GM20431 (cell line): ENCODE measurements around the gene GARIN5A.

ENCODE experiments used
- in situ Hi-C: fragments of 300-500 bp; cut with MseI, MboI; formaldehyde crosslinking; loops from one replicate; pipeline ENCODE4 v1.15.0; 2020; ENCODE audit warnings: low sequenced_read_pairs; ENCODE audit not compliant: unreplicated experiment

GARIN5A gene

DNA sequence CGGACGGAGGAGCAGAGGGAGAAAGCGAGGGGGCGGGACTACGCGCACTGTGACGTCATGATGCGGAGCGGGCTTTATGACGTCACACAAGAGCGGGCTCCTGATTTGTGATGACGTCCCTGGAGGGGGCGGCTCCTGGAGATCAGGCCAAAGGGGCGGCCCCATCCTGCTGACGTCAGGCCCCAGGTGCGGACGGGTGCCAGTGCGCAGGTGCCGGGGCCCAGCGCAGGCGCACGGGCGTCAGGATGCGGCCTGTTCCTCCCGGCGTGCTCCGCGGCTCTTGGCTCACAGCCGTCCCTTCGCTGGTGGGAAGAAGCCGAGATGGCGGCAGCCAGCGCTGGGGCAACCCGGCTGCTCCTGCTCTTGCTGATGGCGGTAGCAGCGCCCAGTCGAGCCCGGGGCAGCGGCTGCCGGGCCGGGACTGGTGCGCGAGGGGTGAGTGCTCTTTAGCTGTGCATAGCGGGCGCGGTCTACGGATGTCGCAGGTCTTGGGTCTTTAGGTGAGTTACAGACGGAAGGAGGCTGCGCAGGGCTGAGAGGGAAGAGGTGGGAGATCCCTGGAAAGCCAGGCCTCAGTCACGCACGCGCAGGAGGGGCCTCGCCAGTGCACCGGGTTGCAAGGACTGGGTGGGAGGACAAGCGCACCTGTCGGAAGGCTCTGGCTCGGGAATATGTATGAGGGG, at the start of gene GARIN5A, which contains the start of gene EMC10:
TSS of gene GARIN5A (minus strand) at position 625 of the 683 bp plus-strand sequence. CDS start at position 165, 460 bp downstream.
TSS of gene EMC10 (plus strand) at position 284 of the 683 bp plus-strand sequence. CDS start at position 322, 38 bp downstream.
- in situ Hi-C loops: no loop called here

DNA sequence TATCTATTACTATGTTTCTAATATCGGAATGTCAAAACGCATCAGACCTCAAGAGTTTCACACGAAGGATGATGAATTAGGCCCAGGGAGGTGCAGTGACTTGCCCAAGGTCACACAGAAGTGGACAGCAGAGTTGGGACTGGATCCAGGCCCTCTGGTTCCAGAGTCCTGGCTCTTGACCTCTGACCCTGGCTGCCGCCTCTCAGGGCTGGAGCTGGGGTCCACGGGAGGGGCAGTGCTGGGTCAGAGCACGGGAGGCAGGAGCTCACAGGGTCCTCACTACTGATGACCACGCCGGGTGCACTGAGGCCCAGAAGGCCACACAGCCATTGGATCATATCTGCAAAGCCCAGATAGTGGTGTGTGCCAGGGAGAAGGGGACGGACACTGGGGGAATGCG, 46.2 kb upstream of the GARIN5A start:
- in situ Hi-C loops: no loop called here

DNA sequence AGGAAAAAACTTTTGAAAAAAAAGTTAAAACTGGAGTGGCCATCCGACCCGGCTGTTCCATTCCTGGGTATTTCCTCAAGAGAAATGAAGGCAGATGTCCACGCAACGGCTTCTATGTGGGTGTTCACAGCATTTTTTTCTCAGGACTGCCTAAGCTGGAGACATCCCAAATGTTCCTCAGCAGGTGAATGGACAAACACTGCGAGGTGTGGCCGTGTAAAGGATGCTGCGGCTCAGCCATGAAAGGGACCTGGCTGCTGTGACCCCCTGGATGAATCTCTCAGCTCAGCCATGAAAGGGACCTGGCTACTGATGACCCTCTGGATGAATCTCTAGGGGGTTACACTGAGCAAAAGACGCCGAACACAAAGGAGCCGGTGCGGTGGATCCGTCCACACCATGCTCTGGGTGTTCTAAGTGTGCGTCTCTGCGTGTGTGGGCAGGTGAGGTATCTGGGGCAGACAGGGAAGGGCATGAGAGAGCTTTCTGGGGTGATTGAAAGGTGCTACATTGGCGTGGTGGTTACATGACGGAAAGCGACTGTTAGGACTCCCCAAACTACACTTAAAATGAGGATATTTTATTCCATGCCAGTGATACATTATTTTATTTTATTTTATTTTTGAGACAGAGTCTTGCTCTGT, 44.3 kb upstream of the GARIN5A start:
- in situ Hi-C loops: no loop called here

DNA sequence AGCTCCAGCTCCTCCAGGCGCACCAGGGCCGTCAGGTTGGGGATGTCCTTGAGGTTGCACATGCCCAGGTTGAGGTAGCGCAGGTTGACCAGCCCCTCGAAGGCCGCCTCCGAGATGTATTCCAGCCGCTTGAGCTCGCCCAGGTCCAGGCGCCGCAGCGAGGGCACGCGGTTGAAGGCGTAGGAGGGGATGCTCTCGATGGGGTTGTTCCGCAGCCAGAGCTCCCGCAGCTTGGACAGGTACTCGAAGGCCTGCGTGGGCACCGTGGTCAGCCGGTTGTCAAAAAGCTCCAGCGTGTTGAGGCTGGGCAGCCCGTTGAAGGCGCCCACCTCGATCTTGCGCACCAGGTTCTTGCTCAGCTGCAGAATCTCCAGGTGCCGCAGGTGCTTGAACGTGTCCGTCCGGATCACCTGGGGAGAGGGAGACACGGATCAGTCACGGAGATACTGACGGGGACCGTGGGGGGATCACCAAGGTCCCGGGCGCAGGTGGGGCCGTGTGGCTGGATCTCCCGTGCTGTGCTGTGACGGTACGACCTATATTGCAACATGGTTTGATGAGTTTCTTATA, 42.4 kb upstream of the GARIN5A start:
- in situ Hi-C loops: no loop called here

DNA sequence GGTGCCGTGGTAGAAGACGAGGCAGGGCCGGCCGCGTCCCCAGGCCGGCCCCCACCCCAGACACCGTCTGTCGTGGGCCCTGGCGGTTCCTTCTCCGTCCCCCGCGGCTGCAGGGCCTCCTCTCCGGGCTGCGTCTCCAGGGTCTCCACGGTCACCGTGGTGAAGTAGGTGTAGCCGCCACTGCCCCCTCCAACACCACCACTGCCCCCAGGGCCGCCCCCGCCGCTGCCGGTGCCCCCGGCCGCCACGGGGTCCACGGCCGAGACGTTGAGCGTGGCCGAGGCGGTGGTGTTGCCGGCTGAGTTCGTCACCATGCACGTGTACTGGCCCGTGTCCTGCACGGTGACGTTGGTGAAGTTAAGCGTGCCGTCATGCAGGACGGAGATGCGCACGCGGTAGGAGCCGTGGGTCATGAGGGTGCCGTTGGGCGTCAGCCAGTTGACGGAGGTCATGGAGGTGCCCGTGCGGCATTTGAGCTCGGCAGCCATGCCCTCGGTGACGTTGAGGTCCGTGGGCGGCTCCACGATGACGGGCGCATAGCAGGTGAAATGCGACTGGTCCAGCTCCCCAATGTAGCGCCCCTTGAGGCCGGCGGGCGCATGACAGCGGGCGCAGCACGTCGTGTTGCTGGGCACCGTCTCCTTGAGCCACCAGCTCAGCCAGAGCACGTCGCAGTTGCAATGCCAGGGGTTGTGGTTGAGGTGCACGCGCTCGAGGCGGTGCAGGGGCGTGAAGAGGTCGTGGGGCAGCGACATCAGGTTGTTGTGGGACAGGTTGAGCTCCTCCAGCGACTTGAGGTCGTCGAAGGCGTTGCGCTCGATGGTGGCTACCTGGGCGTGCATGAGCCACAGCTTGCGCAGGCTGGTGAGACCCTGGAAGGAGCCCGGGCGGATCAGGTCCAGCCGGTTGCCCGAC, 41.7 kb upstream of the GARIN5A start:
- in situ Hi-C loops: no loop called here

DNA sequence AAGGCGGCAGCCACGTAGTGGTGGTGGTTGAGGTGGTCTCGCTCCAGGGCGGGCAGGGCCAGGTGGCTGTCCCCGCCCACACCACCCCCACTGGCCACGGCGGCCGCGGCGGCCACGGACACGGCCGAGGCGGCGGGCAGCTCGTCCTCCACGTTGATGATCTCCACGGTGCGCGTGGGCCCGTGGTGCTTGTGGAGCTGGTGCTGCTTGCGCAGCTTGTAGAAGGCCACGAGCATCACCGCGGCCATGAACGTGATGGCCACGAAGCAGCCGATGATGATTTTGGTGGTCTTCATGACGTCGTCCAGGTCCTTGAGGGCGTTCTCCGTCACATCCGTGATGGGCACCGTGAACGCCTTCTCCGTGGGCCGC, 41.0 kb upstream of the GARIN5A start:
- in situ Hi-C loops: no loop called here

DNA sequence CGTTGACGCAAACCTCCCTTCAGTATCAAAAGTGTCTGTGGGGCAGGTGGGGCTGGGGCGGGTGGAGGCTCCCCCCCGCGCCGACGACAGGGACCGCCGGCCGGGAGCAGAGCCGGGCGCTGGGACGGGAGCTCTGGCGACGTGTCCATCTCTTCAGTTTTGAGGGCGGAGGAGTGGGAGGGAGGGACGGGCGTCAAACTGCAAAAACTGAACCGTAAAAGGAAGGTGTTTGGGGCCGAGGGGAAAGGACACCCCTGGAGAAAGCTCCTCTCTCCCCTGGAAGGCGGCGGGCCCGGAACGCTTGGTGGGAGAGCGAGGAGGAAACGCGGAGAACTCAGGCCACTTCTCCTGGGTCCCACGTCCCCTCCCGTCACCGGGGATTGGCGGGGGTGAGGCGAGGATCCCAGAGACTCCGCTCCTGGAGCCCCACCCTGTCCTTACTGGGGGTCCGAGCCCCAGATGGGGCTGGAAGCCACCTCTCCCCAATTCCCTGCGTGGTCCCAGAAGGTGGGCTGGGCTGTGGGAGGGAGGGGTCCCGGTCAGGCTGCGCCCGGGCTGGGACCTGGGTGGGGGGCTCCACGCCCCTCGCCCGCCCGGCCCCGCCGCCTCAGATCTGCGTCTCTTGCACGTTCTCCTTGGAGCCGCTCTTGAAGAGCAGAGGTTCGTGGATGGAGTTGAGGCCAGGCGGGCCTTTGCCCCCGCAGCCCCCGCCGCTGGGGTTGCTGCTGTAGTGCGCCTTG, 40.5 kb upstream of the GARIN5A start:
- in situ Hi-C loops: no loop called here

DNA sequence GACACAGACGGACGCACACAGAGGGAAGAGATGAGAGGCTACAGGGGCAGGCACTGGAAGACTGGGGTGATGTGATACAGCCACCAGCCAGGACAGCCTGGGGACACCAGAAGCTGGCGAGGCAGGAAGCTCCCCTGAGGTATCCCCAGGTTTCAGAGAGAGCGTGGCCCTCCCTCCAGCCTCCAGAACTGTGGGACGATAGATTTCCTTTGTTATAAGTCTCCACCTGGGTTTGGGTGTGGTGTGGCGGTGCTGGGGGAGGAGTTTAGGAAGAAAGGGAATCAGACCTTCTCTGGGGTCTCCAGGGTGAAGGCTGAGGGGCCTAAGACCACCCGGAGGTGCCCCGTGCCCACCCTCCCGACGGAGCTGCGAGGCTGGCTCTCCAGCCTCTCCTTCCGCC, 39.8 kb upstream of the GARIN5A start:
- in situ Hi-C loops: no loop called here

DNA sequence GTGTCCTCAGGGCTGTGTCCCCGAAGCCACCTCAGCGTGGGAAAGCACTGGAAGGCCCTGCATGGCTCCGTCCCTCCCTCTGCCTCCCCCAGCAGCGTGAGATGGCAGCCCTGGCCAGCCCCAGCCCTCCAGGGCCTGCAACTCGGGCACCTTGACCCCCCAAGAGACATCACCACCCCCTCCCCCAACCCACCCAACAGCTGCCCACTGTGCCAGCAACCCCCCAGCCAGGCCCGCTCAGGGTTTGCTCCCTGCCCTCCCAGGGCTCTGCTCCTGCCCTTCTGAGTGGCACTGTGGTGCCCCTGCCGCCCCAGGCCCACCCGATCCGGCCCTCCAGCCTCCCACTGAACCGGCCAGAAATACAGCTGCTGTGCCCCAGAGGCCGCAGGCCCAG, 38.5 kb upstream of the GARIN5A start:
- in situ Hi-C loops: no loop called here

DNA sequence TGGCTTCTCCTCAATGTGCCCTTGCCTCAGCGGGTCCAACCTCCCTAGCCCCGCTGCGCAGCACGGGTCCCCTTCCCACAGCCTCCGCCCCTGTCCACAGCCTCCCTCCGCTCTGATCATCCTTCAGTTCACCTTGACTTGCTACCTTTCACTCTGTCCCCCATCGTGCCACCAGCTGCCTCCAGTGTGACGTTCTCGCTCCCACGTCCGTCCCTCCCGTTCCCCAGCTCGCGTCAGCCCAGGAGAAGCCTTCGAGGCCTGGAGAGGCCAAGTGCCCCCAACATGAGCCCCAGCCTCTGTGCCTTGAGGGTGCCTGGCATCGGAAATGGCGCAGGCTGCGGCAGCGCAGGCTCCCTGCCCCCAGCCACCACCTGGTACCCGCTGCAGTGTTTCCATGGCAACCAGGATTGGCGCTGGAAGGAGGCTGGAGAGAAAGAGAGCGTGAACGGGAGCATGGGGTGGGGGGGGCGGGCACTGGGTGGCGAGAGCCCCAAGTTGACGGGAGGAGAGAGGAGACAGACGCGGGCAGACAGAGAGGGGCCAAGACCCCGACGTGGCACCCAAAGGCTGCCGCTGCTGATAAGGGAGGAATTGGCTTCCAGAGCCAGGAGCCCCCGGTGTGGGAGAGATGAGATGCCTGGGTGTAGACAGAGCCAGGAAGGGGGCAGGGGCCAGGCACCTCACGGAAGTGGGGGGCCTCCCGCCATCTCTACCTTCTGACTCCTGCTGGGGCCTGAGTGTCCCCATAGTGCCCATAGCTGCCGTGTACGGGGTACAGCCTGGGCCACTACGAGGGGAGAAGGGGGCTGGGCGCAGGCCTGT, 37.9 kb upstream of the GARIN5A start:
- in situ Hi-C loops: no loop called here

DNA sequence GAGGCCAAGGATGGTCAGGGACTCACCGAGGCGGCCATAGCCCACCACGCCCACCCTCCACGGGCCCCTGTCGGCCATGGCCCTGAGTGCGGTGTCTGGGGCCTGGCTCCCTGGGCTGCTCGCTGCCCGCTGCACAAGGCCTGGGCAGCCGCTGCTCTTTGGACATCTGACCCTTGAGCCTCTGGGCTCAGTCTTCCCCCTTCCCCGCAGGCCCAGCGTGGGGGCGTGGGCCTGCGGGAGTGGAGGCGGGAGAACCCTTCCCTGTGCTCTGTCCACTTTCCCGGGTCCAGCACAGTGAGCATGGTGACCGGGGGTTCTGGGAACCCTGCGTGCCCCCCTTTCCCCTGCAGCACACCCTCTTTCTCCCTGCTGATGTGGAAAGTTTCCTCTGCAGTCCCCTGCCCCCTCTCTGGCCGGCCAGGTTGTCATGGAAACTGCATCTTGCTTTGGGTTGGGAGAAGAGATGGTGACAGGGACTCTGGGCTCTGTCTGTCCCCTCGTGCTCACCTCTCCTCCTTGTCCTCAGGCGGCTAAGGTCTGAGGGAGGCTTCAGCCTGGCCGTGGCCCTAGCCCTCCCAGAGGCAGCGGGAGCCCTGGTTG, 37.2 kb upstream of the GARIN5A start, which contains the start of gene ASPDH:
TSS of gene ASPDH (minus strand) at position 168 of the 600 bp plus-strand sequence. CDS start at position 78, 90 bp downstream.
- in situ Hi-C loops: no loop called here

DNA sequence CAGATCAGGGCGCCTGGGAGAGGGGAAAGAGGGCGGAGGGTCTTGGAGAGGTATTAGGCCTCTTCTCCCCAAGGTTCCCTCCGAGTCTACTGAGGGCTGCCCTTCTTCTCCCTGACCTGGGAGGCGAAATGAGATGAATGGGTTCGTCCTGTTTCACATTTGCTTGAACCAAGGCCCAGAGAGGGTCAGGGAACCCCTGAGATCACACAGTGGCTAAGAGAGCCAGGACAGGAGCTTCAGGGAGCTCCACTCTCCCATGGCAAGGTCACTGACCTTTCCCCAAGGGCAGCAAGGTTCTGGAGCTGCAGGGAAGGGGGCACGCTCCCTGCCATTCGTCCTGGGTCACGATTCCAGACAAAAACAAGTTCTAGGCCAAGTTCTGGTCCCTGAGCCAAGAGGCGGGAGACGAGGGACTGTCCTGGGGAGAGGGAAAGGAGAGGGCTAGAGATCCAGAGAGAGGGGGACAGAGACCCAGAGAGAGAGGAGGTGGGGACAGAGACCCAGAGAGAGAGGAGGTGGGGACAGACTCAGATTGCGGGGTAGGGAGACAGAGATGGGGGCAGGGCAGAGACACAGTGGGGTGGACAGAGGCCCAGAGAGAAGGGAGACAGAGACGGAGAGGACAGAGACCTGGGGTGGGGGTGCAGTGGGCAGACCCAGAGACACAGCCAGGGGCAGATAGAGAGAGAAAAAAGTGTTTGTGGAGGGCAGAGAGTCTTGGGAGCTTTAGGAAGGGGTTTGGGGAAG, 36.5 kb upstream of the GARIN5A start:
- in situ Hi-C loops: no loop called here

DNA sequence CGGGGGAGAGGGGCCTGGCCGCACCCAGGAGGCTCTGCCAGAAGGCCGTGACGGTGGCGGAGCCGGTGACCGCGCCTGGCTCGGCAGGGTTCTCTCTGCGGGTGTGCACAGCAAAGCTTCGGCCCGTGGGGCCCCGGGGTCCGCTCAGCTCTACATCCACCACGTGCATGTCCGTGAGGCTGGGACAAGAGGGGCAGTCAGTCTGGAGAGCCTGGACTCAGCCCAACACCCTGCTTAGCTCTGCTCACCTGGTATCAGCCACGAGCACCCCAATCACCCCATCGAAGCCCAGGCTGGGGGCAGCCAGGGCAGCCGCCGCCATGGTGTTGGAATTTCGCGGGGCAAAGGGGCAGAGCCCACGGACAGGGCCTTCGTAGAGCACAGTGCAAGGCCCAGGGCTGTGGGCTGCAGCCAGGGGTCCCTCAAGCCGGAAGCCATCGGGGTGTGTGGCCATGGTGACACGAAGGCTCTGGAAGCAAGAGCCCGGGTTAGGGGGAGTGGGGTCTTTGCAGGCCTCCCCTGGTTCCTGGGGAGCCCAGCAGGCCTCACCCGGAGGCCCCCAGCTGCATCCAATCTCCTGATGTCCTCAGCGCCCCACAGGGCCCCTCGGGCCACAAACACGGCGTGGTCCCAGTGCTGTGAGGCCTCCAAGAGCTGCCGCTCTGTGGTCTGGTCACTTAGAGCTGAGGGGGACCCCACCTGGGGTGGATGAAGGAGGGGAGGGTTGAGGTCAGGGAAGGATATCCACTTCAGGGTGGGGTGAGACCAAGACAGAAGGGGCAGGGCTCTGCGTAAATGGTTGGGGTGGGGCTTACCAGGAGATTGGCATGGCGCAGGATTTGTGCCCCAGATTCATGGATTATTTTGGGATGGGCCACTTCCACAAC, 35.7 kb upstream of the GARIN5A start:
- in situ Hi-C loops: no loop called here

DNA sequence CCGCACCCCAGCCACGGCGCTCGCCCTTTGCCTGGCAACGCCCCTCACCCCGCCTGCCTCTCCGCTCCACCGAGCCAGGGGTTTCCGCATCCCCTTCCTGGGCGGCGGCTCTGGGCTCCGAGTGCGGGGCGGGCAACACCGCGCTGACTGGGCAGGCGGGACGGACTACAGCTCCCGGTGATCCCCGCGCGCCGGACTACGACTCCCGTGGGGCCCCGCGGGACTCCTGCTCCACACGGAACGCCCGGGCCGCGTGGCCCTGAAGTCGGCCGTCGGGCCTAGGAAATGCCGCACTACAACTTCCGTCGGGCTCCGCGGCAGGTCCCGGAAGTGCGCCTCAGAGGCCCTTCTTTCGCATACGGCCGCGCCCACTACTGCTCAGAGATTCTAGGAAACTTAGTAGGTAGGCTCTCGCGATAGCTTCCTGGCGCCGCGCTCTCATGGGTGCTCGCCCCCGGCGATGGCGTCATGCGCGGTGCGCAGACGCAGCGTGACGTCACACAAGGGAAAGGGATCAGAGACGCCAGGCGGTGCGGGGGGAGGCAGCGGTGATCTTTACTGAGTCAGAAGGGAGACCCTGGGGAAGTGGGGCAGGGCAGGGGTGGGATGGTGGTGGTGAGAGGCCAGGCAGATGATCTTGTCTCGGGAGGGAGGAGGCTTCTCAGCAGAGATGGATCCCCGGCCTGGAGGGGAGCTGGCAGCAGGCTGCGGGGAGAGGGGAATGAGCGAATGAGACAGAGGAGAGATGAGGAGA, 34.6 kb upstream of the GARIN5A start, which contains the start of gene JOSD2:
TSS of gene JOSD2 (minus strand) at position 123 of the 754 bp plus-strand sequence. CDS start 760 bp downstream, outside the sequence.
- in situ Hi-C loops: no loop called here

DNA sequence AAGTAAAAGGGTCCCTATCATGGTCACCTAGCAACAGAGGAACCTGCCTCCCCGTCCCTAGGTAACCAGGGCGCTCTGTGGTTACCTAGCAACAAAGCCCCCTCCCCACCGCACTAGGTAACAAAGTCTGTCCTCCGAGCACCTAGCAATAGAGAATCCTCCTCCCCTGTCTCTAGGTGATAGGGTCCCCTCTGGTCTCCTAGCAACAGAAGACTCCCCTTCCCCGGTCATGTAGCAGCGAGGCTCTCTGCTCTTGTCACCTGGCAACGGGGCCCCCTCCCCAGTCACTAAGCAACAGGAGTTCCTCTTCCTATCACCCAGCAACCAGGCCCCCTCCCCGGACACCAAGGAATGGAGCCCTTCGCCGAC, 34.0 kb upstream of the GARIN5A start:
- in situ Hi-C loops: no loop called here

DNA sequence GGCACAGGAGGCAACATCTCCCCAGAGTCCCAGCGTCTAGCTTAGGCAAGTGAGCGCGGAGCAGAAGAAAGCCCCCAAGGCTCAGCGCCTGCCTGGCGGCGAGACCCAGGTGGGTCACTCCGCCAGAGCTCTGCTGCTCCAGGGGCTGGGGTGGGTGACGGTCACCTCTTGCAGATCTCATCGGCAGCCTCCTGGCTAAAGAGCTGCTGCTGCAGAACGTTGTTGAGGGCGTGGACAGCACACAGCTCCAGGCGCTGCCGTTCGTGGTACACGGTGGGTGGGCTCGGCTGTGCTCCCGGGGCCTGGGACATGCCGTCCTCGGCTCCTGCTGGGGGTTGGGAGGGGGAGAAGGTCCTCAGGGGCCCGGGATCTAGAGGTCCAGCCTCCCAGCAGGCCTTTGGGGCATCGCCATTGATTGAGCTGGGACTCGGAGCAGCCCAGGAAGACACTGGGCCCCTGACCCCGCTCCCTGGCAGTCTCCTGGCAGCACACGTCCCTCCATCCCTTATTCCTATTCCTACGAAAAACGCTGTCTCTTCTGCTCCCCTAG, 33.5 kb upstream of the GARIN5A start:
- in situ Hi-C loops: no loop called here
